Stimulated activated CD4-positive, alpha-beta T cell treated with anti-CD3 and anti-CD28 coated beads, Interleukin-15, amount 100 ng/mL, for 48 hours (primary cell): Measurements from ENCODE around the gene POLR2I.
"Not testable (repeated sequence)": the region's sequence is repeated elsewhere in the genome, so short reads cannot be mapped to it uniquely, and the experiment has no call there.

Experiments
- DNase-seq, 2 donors: peaks; one replicate each; pipeline ENCODE4 v3.0.0-alpha.2; 2020; ENCODE audit warnings: low read depth in 2 of 2

Gene POLR2I

DNA sequence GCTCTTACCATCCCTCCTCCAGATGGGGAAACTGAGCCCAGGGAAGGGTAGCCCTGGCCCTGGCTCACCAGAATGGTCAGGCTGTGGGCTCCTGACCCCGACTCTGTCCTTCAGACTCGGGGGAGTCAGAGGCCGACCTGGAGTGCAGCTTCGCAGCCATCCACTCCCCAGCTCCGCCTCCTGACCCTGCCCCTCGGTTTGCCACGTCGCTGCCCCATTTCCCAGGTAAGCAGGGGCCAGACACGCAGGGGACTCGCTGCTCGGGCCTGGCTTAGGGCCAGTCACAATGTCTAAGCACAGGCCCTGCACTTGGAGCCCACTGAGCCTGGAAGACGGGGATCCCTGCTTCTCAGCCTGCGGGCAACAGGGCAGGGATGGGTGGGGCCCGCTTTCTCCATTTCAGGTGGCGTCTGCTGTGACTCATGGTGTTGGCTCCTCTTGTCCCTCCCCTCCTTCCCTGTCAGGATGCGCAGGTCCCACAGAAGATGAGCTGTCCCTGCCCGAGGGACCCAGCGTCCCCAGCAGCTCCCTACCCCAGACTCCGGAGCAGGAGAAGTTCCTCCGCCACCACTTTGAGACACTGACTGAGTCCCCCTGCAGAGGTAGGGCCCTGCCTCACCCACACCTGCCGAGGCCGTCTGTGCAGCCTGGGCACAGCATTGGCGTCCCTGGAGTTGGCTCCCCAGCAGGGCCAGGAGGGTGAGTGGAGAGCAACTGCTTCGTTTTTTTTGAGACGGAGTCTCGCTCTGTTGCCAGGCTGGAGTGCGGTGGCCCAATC is 12.9 kb downstream of the POLR2I start:
- DNase-seq: no peak

- no peak for DNase-seq
These were observed 14.2 kb downstream of the POLR2I start for GRCh38 chr19:36100476-36100875.

- DNase-seq: no peak
These were observed 15.4 kb downstream of the POLR2I start for GRCh38 chr19:36099166-36099785.

DNA sequence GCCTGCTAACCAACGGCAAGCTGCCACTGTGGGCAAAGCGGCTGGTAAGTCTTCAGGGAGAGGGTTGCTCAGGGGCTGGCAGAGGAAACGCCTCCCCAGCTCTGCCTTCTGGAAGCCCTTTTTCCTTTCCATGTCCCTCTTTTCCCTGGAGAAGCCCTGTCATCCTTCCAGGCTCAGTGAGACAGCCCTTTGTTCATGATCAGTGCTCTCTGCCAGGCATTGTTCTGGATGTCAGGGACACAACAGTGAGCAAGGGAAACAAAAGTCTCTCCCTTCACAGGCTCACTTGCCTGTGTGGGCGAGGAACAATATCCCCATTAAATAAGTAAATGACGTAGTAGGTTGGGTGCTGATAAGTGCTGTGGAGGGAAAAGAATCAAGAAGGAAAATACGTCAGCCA is 17.6 kb downstream of the POLR2I start:
- DNase-seq: no peak

DNA sequence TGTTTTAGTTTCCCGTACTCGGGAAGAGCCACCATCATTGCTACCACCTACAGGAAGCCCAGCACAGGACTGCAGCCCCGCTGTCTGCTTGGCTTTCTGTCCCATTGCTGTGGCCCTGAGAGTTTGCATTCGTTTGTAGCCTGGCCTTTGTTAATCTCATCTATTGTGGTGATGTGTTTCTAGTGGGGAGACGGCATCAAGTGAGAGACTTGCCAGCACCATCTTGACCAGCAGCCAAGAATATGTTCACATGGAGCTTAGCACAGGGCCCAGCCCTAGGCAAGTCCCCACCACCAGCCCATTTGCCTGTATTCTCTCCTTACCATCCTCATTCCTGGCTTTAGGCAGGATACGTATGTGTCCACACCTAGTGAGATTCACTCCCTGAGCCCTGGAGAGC is 21.0 kb downstream of the POLR2I start:
- DNase-seq: no peak

DNA sequence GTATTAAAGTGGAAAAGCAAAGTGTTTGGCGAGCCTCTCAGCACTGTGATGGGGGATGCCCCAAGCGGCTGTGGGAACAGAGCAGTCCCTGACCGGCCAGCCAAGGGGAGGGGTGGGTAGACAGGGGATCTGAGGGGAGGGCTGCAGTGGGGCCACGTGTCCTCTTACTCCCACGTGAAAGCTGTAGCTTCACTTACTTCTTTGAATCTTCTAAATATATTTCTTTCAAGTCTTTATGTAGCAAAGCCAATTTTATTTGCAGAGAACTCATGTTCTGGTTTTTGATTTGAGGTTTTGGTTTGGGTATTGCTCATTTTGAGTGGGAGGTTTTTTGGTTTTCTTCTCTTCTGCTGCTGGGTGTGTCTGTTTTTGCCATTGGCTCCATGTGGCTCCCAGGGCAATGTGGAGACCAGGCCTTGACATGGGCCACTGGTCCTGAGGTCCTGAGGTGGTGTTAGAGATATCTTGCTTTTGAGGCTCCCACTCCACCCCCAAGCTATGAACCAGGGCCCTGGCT is 21.5 kb downstream of the POLR2I start:
- DNase-seq: peak in 1 of 2 donors; percentile 7

DNA sequence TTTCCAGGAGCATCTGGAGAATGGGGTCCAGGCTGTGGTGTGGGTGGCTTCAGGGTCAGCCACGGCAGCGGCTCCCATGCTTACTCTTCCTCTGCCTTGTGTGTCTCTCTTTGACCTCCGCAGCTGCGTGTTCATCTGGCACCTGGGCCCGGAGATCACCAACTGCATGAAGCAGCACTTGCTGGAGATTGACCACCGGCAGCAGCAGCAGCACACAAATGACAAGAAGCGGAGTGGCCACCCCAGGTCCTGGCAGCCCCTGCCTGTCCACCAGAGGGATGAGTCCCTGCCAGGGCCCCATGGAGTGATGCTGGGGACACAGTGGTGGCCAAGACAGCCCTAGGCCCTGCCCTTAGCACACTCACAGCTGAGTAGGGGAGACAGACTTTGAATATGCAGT is 22.1 kb downstream of the POLR2I start:
- DNase-seq: no peak

DNA sequence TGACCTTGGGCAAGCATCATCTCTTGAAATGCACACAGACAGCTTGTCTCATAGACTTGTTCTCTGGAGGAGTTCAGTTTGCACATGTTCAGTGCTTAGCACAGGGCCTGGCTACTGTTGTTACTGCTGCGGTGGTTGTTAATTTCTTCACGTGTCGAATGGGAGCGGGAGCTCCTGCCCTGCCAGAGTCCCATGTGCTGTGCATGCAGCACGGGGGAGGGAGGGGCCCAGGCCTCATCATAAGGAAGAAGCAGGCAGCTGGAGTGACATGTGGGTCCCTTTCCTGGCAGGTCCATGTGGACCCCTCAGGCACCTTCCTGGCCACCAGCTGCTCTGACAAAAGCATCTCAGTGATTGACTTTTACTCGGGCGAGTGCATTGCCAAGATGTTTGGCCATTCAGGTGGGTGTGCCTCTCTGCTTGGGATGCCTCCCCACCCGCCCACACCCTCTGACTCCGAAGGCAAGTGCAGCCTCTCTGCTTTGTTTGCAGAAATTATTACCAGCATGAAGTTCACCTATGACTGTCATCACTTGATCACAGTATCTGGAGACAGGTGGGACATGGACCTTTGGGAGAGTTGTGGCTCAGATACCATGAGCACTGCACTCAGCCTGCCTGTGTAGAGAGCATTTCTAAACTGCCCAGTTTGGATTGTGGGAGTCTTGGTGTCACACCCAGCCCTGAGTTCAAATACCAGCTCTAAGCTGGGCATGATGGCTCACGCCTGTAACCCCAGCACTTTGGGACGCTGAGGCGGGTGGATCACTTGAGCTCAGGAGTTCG is 23.6 kb downstream of the POLR2I start:
- no peak for DNase-seq

DNA sequence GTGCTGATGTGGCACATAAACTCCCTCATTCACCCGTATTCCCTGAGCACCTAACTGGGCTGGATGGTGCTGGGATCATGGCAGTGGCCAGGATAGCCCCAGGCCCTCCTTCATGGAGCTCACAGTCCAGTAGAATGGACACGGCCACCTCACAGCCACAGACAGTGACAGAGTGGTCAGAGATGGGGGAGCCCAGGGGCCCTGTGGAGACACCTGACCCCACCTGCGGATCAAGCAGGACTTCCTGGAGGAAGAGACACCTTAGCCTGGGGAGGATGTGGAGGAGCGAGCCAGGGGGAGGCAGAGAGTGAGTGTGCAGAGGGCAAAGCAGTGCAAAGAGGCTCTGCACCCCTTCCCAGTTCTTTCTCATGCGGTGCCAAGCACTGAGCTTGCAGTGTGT is 24.8 kb downstream of the POLR2I start:
- no peak for DNase-seq

- DNase-seq: no peak
These were observed 28.3 kb downstream of the POLR2I start for GRCh38 chr19:36086326-36086725.

GRCh38 chr19:36084231-36085009 is 30.3 kb downstream of the POLR2I start:
- DNase-seq: no peak

GRCh38 chr19:36082916-36083315 is 31.8 kb downstream of the POLR2I start:
- DNase-seq: no peak

DNA sequence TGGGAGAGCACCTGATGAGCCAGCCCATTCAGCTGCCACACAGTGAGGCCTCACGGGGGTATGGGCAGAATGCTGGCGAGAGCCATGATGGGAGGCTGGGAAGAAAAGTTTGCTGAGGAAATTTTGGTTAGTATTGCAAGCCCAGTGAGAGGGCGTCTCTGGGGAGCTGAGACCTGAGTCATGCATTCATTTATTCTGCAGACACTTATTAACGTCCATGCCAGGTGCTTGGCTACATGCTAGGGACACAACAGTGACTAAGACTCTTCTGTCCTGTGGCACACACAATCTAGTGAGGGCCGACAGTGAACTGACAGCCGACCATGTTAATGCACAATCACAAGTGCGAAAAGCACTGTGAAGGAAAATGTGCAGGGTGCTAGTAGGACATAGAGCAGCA is 32.8 kb downstream of the POLR2I start:
- DNase-seq: no peak

DNA sequence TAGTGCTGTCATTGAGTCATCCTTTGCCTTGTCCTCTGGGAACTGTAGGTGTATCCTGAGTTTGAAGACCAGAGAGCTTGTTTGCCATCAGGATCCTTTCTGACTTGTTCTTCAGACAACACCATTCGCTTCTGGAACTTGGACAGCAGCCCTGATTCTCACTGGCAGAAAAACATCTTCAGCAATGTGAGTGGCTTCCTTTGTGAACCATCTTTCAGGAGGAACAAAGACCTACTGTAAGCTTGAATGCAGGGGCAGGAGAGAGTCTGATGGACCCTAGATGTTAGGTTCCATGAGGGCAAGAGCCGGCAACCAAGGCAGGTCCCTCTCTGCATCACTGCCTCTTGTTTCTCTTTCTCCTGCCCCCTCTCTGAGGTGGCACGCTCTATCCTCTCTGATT is 33.3 kb downstream of the POLR2I start:
- DNase-seq: no peak

DNA sequence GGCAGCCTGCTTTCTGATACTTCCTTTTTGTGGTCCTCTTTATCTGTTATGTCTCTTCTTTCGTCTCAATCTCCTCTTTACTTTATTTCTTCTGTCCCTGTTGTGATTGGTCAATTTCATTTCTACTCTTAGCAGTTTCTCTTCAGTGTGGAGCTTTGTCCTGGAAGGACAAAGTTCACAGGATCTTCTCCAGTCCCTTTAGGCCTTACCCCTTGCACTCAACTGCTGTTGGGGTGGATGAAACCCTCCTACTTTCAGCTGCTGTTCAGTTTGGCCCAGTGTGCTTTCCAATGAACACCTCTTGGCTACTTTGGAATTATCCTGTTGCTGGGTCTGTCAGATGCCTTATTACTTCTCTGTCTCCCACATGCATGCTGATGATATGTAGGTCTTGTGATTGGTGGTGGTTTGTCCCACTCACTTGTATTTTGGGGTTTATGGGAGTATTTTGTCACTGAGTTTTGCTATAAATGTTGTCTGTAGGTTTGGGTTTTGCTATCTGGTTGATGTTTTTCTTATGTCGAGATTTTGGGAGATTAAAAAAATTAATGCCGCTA is 35.2 kb downstream of the POLR2I start:
- DNase-seq: no peak

DNA sequence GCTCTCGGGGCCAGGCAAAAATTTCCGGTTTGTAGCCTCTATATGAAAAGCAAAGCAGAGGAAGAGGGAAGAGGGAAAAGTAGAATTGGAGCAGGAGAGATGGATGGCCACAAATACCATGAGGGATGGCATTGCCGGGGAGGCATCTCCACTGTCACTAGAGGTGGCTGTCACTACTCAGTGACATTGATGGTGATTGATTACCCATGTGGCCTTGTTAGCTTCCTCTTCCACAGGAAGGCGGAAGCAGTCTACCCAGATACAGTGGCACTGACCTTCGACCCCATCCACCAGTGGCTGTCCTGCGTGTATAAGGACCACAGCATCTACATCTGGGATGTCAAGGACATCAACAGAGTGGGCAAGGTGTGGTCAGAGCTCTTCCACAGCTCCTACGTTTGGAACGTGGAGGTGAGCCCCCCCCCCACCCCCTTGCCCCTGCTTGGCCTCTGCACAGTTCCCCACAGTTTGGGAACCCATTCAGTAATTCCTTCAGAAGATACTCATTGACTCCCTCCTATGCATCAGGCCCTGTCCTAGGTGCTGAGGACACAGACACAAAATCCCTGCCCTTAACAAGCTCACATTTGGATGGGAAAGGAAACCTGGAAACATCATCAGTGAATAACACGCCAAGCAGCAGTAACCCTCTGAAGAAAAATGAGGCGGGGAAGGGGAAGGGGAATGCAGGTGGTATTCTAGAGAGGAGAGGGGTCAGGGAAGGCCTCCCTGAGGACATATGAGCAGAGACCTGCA is 41.4 kb downstream of the POLR2I start:
- no peak for DNase-seq

DNA sequence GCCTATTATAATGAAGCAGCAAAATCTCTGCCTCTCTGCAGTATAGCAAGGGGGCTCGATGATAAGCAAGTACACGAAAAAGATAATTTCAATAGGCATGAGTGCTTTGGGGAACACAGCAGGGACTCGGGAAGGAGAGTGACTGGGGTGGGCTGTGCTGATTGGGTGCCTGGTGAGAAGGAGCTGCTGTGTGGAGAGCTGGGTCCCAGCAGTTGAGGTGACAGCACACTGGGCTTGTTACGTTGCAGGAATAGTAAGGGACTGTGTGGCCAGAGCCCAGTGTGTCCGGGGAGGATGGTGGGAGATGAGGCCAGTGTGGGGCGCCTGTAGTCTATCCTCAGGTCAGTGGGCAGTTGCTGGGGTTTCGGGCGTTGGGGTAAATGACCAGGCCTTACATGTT is 42.6 kb downstream of the POLR2I start:
- DNase-seq: no peak

DNA sequence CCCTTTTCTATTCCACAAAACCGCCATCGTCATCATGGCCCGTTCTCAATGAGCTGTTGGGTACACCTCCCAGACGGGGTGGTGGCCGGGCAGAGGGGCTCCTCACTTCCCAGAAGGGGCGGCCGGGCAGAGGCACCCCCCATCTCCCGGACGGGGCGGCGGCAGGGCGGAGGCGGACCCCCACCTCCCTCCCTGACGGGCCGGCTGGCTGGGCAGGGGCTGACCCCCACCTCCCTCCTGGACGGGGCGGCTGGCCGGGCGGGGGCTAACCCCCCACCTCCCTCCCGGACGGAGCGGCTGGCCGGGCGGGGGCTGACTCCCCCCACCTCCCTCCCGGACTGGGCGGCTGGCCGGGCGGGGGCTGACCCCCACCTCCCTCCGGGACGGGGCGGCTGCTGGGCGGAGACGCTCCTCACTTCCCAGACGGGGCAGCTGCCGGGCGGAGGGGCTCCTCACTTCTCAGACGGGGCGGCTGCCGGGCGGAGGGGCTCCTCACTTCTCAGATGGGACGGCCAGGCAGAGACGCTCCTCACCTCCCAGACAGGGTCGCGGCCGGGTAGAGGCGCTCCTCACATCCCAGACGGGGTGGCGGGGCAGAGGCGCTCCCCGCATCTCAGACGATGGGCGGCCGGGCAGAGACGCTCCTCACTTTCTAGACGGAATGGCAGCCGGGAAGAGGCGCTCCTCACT is 45.7 kb downstream of the POLR2I start:
- not testable (repeated sequence) for DNase-seq

DNA sequence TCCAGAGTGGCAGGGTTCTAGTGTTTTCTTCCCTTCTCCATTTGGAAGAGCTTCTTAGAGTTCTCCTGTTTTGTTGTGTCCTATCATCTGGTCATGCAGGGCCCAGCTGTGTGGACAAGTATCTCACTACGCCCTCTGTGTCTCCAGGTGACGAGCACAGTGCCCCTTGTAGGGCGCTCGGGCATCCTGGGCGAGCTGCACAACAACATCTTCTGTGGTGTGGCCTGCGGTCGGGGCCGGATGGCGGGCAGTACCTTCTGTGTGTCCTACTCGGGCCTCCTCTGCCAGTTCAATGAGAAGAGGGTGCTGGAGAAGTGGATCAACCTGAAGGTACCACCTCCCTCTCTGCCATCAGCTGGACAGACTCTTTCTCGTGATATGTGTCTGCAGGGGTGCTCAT is 47.0 kb downstream of the POLR2I start:
- DNase-seq: no peak

DNA sequence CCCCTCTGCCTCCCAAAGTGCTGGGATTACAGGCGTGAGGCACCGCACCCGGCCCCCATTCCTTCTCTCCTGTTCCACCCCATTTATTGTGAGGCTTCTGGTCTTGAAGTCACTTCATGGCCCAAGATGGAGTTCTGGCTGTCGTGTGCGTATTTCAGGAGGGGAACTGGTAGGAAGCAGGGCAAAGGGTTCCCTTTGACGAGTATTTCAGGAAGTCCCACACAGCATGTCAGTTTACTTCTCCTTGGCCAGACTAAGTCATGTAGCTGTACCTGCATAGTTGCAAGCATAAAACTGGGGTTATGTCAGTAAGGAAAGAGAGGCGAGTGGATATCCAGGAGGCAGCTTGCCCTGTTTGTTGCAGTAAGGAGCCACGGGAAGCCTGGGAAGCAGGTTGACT is 49.8 kb downstream of the POLR2I start:
- DNase-seq: no peak
